Natural killer cell (primary cell): ENCODE measurements around the gene EBF4. TPM values are rescaled to one million over a fixed set of nuclear protein-coding genes. Genes with fewer than 3 reads are reported as not detected.

Experiments used
- ATAC-seq, 3 donors: fragments of 150-1000 bp in 2 of 3; fragments of 200-7000 bp in 1 of 3; cut with Tn5 transposase; 1 replicate in 1 of 3; 2 replicates in 2 of 3; pipeline ENCODE4 v1.10.0; 2021; ENCODE audit warnings: mild to moderate bottlenecking in 2 of 3, moderate library complexity in 2 of 3
- DNase-seq, 2 donors: peaks; one replicate each; pipeline versions ENCODE4 v3.0.0 to v3.0.0-alpha.2; 2013 to 2021; ENCODE audit warnings: mixed read lengths in 1 of 2
- H3K27ac ChIP-seq: one replicate; pipeline ENCODE4 v1.5.1; 2013; ENCODE audit warnings: mild to moderate bottlenecking, low read length
- H3K27me3 ChIP-seq: one replicate; pipeline ENCODE4 v1.6.1; 2013; ENCODE audit warnings: low read length; ENCODE audit not compliant: control insufficient read depth, insufficient read depth
- H3K36me3 ChIP-seq: one replicate; pipeline ENCODE4 v1.6.1; 2013; ENCODE audit warnings: low read length; ENCODE audit not compliant: control insufficient read depth, insufficient read depth
- H3K4me1 ChIP-seq: one replicate; pipeline ENCODE4 v1.6.1; 2013; ENCODE audit warnings: low read length; ENCODE audit not compliant: control insufficient read depth, insufficient read depth
- H3K4me3 ChIP-seq: one replicate; pipeline ENCODE4 v1.5.1; 2013; ENCODE audit warnings: low read length
- H3K9me3 ChIP-seq: one replicate; pipeline ENCODE4 v1.6.1; 2013; ENCODE audit warnings: low read length; ENCODE audit not compliant: control insufficient read depth, insufficient read depth
- H3K27ac Mint-ChIP-seq, 2 donors: one replicate each; pipeline ENCODE4 v1.8.0; 2022; ENCODE audit warnings: mild to moderate bottlenecking in 2 of 2, mixed read lengths in 2 of 2, moderate library complexity in 1 of 2
- H3K27me3 Mint-ChIP-seq, 2 donors: one replicate each; pipeline ENCODE4 v1.8.0; 2022; ENCODE audit warnings: low read depth in 2 of 2, mixed read lengths in 2 of 2
- H3K36me3 Mint-ChIP-seq: one replicate; pipeline ENCODE4 v1.8.0; 2022; ENCODE audit warnings: mixed read lengths
- H3K4me1 Mint-ChIP-seq, 2 donors: one replicate each; pipeline ENCODE4 v1.8.0; 2022; ENCODE audit warnings: mixed read lengths in 2 of 2
- H3K4me3 Mint-ChIP-seq: one replicate; pipeline ENCODE4 v1.8.0; 2022; ENCODE audit warnings: mild to moderate bottlenecking, moderate library complexity, mixed read lengths
- H3K9me3 Mint-ChIP-seq, 2 donors: one replicate each; pipeline ENCODE4 v1.8.0; 2022; ENCODE audit warnings: mixed read lengths in 2 of 2
- WGBS: methylation state at CpG from one replicate; pipeline ENCODE4 v1.1.7; 2013; ENCODE audit warnings: missing lambda C conversion rate; ENCODE audit not compliant: insufficient coverage; 5-methylcytosine and 5-hydroxymethylcytosine counted together
- intact Hi-C: fragments of 100-400 bp; cut with micrococcal nuclease; formaldehyde crosslinking; loops from one replicate; pipeline ENCODE4 v1.14.2; 2022
- total RNA-seq, 4 donors: library from RNA; stranded (reverse); fragments of 120-200 nt in 1 of 4; gene quantifications; one replicate each; pipeline versions ENCODE4 v1.2.3 to v1.2.4, GENCODE V29; 2013 to 2022
- TF ChIP-seq, protein P1 (sequence below): fragments of 200-600 bp; IDR thresholded peaks from one replicate; pipeline ENCODE4 v1.8.0; 2022; ENCODE audit warnings: antibody characterized with exemption

Gene EBF4
- total RNA-seq, 3 donors from 2014 or later (not counting 1 experiment from before 2014, with no cell fraction given), result 17.1 to 21.7 (median 20.4) TPM

DNA sequence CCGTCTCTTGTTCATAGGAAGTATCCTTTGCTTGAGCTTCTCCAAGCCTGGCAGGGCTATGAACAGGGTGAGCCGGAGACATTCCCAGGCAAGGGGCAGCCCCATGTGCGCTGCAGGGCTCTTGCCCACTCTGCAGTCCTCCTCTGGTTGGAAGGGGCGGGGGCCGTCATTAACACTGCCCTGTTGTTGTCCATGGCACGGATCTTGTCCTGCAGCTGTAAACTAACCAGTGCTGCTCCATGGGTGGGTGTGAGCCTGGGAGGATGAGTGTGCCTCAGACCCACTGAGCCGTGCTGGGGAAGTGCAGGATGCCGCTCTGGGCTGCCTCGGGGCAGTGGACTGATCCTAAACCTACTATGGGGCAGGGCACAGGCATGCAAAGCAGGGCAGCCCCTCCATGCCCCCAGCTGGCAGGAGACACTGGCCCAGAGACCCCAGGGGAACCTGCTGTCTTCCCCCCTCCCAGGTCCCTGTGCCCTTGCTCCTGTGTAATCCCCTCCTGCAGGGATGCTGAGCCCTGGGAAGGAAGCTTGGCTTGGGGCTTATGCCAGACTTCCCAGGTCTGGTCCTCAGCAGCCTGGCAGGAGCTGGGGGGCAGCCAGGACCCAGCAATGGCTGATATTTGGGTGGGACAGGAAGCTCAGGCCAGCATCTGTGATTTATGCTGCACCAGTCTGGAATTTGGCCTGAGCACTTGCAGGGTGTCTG lies 8.5 kb downstream of the EBF4 start:
- Mint-ChIP-seq H3K4me1 (peaks cover 0 to 2% of the 10 kb centered on the region in 2 donors), H3K27me3 (peaks cover 0 to 15% of the 10 kb centered on the region in 2 donors), H3K27ac (no peak overlapping the region), H3K4me3 (no peak overlapping the region), H3K9me3 (no peaks in the 10 kb centered on the region), H3K36me3 (no peaks in the 10 kb centered on the region)
- intact Hi-C loops, result no loop called here
- Histone ChIP-seq H3K9me3 (no peaks in the 10 kb centered on the region), H3K4me1 (no peaks in the 10 kb centered on the region), H3K27ac (no peak overlapping the region), H3K36me3 (no peaks in the 10 kb centered on the region), H3K4me3 (no peak overlapping the region), H3K27me3 (peaks cover 2% of the 10 kb centered on the region)
- TF ChIP-seq, protein P1, sequence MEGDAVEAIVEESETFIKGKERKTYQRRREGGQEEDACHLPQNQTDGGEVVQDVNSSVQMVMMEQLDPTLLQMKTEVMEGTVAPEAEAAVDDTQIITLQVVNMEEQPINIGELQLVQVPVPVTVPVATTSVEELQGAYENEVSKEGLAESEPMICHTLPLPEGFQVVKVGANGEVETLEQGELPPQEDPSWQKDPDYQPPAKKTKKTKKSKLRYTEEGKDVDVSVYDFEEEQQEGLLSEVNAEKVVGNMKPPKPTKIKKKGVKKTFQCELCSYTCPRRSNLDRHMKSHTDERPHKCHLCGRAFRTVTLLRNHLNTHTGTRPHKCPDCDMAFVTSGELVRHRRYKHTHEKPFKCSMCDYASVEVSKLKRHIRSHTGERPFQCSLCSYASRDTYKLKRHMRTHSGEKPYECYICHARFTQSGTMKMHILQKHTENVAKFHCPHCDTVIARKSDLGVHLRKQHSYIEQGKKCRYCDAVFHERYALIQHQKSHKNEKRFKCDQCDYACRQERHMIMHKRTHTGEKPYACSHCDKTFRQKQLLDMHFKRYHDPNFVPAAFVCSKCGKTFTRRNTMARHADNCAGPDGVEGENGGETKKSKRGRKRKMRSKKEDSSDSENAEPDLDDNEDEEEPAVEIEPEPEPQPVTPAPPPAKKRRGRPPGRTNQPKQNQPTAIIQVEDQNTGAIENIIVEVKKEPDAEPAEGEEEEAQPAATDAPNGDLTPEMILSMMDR, result no peak
- WGBS, result 92% methylated on average over 9 of the region's 9 CpGs
- DNase-seq (no peak), ATAC-seq (no peak)

DNA sequence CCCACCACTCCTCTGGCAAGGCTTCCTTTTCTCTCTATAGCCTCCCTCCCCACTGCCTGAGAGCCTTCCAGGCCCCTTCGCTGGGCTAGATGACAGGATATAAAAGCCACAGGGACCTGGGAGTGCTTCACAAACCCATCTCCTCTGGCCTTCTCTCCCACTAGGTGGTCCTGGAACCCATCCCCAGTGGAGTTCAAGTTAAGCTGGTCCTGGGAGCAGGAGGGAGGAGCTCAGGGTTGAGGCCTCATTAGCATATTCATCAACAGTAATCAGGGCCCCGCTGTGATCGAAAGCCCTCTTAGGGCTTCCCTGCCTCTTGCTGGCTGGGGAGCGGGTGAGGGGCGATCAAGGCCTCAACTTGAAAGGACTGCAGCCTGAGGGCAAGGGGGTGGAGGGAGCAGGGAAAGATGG lies 9.1 kb downstream of the EBF4 start:
- H3K27me3 Mint-ChIP-seq, result peaks cover 0 to 10% of the 10 kb centered on the region in 2 donors
- Histone ChIP-seq H3K27ac (no peak overlapping the region), H3K27me3 (peaks cover 2% of the 10 kb centered on the region), H3K36me3 (no peaks in the 10 kb centered on the region), H3K9me3 (no peaks in the 10 kb centered on the region), H3K4me3 (no peak overlapping the region), H3K4me1 (no peaks in the 10 kb centered on the region)
- H3K9me3 Mint-ChIP-seq, result no peaks in the 10 kb centered on the region
- H3K36me3 Mint-ChIP-seq, result no peaks in the 10 kb centered on the region
- no peaks in the 10 kb centered on the region for H3K4me1 Mint-ChIP-seq
- intact Hi-C loops, result no loop called here
- H3K4me3 Mint-ChIP-seq, result no peak overlapping the region
- TF ChIP-seq, protein P1, result no peak
- no peak for ATAC-seq
- no peak for DNase-seq
- no peak overlapping the region for H3K27ac Mint-ChIP-seq
- 93% methylated on average over 5 of the region's 5 CpGs for WGBS

DNA sequence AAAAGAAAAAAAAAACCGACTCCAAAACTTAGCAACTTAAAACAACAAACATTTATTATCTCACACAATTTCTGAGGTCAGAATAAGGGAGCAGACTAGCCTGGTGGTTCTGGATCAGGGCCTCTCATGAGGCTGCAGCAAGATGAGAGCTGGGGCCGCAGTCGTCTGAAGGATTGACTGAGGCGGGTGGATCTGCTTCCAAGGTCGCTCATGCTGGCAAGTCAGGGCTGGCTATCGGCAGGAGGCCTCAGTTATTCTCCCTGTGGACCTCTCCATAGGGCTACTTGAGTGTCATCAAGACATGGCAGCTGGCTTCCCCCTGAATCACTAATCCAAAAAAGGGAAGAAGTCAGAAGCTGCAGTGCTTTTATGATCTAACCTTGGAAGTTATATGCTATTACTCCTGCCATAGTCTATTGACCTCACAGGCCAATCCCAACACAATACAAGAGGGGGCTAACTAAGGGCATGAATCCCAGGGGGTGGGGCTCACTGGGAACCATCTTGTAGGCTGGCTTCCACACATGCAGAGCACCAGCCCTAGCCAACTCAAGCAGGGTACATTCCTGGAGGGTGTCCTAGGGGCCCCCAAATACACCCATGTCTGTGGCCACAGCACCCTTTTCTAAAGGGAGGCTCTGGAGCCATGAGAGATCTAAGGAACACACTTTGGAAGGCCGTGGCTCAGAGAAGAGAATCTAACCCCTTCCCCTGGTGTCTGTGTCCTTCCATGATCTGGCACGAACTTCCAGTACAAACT lies 11.3 kb downstream of the EBF4 start:
- DNase-seq (no peak), ATAC-seq (no peak)
- Histone ChIP-seq H3K4me1 (no peaks in the 10 kb centered on the region), H3K27me3 (peaks cover 2% of the 10 kb centered on the region), H3K36me3 (no peaks in the 10 kb centered on the region), H3K9me3 (no peaks in the 10 kb centered on the region), H3K27ac (no peak overlapping the region), H3K4me3 (no peak overlapping the region)
- Mint-ChIP-seq H3K27me3 (peaks cover 0 to 4% of the 10 kb centered on the region in 2 donors), H3K4me3 (no peak overlapping the region), H3K27ac (no peak overlapping the region), H3K9me3 (no peaks in the 10 kb centered on the region), H3K4me1 (no peaks in the 10 kb centered on the region), H3K36me3 (no peaks in the 10 kb centered on the region)
- WGBS, result 90% methylated on average over 7 of the region's 8 CpGs
- intact Hi-C loops, result no loop called here
- TF ChIP-seq, protein P1, result no peak
